ENCODE measurements around the gene SNX10. TPM values are rescaled to one million over a fixed set of nuclear protein-coding genes. Genes with fewer than 3 reads are reported as not detected.

SNX10 gene
- total and polyA plus RNA-seq, 7 donors: 1.7 to 8.2 (median 4.9) TPM

- Histone ChIP-seq H3K27ac (no peak overlapping the region), H3K4me1 (no peaks in the 10 kb centered on the region), H3K4me3 (no peak overlapping the region), H3K36me3 (no peaks in the 10 kb centered on the region), H3K9me3 (peaks cover 0 to 3% (median 1%) of the 10 kb centered on the region in 4 donors), H3K27me3 (no peaks in the 10 kb centered on the region)
- 74 to 87% methylated on average over 4 of the region's 4 CpGs for WGBS, 2 donors
- intact Hi-C loops (cut with DNase I): no loop called here
- no peak for DNase-seq
- TF ChIP-seq POLR2AphosphoS5 (IDR thresholded peaks at IDR 0.05): no peak
- TF ChIP-seq EP300 (IDR thresholded peaks at IDR 0.05): no peak
- no peak for TF ChIP-seq POLR2A (IDR thresholded peaks at IDR 0.05)
- TF ChIP-seq, protein P1, sequence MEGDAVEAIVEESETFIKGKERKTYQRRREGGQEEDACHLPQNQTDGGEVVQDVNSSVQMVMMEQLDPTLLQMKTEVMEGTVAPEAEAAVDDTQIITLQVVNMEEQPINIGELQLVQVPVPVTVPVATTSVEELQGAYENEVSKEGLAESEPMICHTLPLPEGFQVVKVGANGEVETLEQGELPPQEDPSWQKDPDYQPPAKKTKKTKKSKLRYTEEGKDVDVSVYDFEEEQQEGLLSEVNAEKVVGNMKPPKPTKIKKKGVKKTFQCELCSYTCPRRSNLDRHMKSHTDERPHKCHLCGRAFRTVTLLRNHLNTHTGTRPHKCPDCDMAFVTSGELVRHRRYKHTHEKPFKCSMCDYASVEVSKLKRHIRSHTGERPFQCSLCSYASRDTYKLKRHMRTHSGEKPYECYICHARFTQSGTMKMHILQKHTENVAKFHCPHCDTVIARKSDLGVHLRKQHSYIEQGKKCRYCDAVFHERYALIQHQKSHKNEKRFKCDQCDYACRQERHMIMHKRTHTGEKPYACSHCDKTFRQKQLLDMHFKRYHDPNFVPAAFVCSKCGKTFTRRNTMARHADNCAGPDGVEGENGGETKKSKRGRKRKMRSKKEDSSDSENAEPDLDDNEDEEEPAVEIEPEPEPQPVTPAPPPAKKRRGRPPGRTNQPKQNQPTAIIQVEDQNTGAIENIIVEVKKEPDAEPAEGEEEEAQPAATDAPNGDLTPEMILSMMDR (IDR thresholded peaks at IDR 0.05): no peak
Measured at GRCh38 chr7:26331789-26332188, 40.1 kb downstream of the SNX10 start.

DNA sequence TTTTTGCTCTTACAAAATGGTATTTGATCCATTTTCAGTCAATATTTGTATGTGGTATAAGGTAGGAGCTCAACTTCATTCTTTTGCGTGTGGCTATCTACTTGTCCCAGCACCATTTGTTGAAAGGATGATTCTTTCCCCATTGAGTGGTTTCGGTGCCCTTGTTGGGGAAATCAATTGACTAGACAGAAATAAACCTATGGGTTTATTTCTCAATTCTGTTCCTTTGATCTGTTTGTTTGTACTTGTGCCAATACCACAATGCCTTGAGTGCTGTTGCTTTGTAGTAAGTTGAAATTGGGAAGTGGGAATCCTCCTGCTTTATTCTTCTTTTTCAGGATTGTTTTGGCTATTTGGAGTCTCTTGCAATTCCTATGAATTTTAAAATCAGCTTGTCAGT lies 41.0 kb downstream of the SNX10 start:
- 76 to 91% methylated on average over 2 of the region's 2 CpGs for WGBS, 2 donors
- Histone ChIP-seq H3K27ac (no peak overlapping the region), H3K27me3 (no peaks in the 10 kb centered on the region), H3K4me1 (no peaks in the 10 kb centered on the region), H3K9me3 (peaks cover 0 to 3% (median 1%) of the 10 kb centered on the region in 4 donors), H3K4me3 (no peak overlapping the region), H3K36me3 (no peaks in the 10 kb centered on the region)
- intact Hi-C loops (cut with DNase I): no loop called here
- DNase-seq: no peak
- no peak for TF ChIP-seq POLR2AphosphoS5 (IDR thresholded peaks at IDR 0.05)
- no peak for TF ChIP-seq POLR2A (IDR thresholded peaks at IDR 0.05)
- TF ChIP-seq EP300 (IDR thresholded peaks at IDR 0.05): no peak
- TF ChIP-seq, protein P1 (IDR thresholded peaks at IDR 0.05): no peak

GRCh38 chr7:26334166-26334859 lies 42.7 kb downstream of the SNX10 start:
- Histone ChIP-seq H3K27me3 (no peaks in the 10 kb centered on the region), H3K4me1 (no peaks in the 10 kb centered on the region), H3K36me3 (no peaks in the 10 kb centered on the region), H3K9me3 (peaks cover 0 to 3% (median 1%) of the 10 kb centered on the region in 4 donors), H3K27ac (no peak overlapping the region), H3K4me3 (no peak overlapping the region)
- DNase-seq: no peak
- TF ChIP-seq EP300 (IDR thresholded peaks at IDR 0.05): no peak
- TF ChIP-seq, protein P1 (IDR thresholded peaks at IDR 0.05): no peak
- TF ChIP-seq POLR2AphosphoS5 (IDR thresholded peaks at IDR 0.05): no peak
- TF ChIP-seq POLR2A (IDR thresholded peaks at IDR 0.05): no peak
- intact Hi-C loops (cut with DNase I): no loop called here
- WGBS, 2 donors: 53 to 88% methylated on average over 1 of the region's 1 CpG

DNA sequence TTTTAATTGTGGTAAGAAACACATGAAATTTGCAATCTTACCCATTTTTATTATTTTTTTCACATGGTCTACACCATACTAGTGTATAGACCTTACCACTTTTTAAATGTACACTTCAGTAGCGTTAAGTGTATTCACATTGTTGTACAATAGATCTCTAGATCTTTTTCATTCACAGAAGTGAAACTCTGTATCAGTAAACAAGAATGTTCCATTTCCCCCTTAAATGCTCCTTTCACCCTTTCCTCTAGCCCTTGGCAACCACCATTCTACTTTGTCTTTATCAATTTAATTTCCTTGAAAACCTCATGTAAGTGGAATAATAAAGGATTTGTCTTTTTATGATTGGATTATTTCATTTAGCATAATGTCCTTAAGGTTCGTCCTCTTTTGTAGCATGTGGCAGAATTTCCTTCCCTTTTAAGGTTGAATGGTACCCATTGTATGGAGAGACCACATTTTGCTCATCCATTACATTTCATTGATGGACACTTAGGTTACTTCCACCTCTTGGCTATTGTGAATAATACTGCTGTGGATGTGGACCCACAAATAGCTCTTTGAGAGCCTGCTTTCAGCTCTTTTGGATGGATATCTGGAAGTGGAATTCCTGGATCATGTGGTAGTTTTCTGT lies 45.7 kb downstream of the SNX10 start:
- TF ChIP-seq POLR2AphosphoS5 (IDR thresholded peaks at IDR 0.05) (no peak), POLR2A (IDR thresholded peaks at IDR 0.05) (no peak), EP300 (IDR thresholded peaks at IDR 0.05) (no peak)
- TF ChIP-seq, protein P1 (IDR thresholded peaks at IDR 0.05): no peak
- WGBS, 2 donors: 40 to 70% methylated on average over 2 of the region's 2 CpGs
- H3K27me3 ChIP-seq: no peaks in the 10 kb centered on the region

More for the DNA sequence above, 45.7 kb downstream of the SNX10 start:
- DNase-seq: no peak
- no peak overlapping the region for H3K27ac ChIP-seq
- no peak overlapping the region for H3K4me3 ChIP-seq
- peaks cover 0 to 3% (median 0%) of the 10 kb centered on the region in 4 donors for H3K9me3 ChIP-seq
- no peaks in the 10 kb centered on the region for H3K4me1 ChIP-seq
- no peaks in the 10 kb centered on the region for H3K36me3 ChIP-seq
- intact Hi-C loops (cut with DNase I): no loop called here
